COR-L47 (cell line): Measurements from ENCODE around the gene CACNA1H.

ENCODE experiments used
- DNase-seq: peaks from one replicate; lab custom pipeline; 2025; lab: John Stamatoyannopoulos, UW

The CACNA1H gene

GRCh38 chr16:1271380-1271723, 118.4 kb downstream of the CACNA1H start:
- DNase-seq, result no peak
